ENCODE results near the gene SDR42E2.

DNA sequence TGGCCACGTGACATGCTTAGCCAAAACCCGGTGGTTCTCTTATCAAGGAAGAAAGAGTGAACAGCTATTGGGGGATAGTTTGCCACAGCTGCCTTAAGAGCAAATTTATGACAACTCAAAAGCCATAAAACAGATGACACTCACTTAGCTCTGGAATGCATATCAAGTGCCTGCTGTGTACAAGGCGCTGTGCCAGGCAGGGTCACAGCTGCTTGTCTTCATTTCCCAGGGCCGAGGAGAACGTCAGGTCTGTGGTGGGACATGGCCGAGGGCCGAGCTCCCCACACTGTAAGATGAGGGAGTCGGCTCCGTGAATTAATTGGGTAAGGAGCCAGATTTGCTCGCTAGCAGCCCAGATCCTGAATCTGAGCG lies 57.7 kb downstream of the SDR42E2 start:
- TF ChIP-seq CTCF (conservative IDR thresholded peaks at IDR 0.05; ENCODE audit: low read depth, low read length) (no peak), EZH2 (IDR thresholded peaks at IDR 0.05; ENCODE audit: borderline replicate concordance, low read depth, low read length, poor library complexity, severe bottlenecking) (no peak)
